Middle frontal gyrus (tissue), 1 donor: ENCODE data around the gene ITGA11.

ENCODE experiments used
- DNase-seq: peaks from one replicate; pipeline ENCODE4 v3.0.0-alpha.2; 2015; ENCODE audit warnings: low spot score; ENCODE audit errors: extremely low spot score

Gene ITGA11

DNA sequence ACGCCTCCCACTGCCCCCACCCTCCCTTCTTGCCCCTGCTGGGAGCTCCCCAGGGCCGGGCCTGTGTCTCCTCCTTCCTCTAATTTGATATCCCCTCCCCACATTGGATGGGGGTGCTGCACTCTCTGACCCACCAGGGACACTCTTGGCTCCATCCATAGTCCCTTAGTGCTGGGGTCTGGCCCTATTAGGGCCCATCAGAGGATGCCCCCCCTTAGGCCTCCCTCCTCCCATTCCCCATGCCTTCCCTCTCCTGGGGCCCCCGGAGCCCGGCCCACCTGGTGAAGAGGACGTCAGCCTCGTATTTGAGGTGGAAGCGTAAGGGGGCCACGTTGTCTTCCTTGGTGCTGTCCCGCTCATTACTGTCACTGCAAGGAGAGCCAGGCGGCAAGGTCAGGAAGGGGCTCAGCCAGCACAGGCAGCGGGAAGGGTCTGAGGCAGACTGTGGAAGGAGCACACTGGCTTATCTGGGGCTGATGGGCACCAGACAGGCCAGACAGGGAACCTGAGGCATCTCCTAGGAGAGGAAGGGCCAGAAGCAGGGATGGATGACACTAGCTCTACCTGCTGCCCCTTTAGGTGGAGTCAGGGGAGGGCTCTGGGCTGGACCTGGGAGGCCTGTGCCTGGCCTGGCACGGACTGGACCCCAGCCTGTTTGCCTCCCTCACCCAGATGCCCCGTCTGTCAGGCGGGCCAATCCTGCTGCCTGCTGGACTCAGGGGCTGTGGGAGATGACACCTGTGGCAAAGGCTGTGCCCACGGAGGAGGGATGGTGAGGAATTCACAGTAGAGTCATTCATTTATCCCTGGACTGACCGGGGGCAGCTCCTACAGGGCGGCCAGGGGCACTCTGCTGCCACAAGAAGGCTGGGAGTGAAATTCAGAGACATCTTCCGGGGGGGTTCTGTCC is 118.2 kb downstream of the ITGA11 start:
- no peak for DNase-seq

DNA sequence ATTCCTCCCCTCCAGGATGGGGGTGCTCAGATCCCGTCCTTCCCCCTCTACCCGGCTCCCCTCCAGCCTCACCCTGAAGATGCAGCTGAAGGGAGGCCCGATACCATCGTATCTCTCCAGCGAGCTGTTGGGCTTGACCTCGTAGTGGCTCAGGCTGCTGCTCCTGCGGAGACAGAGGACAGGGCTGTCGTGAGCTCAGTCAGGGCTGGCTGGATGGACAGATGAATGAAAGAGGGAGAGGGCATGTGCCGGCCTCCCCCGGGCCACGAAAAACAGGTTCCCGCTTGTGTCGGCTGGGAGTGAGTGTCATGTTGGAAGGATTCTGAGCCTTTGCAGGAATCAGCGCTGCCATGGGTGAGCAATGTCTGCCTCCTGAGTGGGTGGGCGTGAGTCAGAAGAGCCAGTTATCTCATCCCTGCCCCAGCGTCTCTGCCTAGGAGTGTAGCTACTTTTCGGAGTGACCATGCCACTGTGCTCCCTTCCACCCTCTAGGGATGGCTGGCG is 119.2 kb downstream of the ITGA11 start:
- DNase-seq: no peak

DNA sequence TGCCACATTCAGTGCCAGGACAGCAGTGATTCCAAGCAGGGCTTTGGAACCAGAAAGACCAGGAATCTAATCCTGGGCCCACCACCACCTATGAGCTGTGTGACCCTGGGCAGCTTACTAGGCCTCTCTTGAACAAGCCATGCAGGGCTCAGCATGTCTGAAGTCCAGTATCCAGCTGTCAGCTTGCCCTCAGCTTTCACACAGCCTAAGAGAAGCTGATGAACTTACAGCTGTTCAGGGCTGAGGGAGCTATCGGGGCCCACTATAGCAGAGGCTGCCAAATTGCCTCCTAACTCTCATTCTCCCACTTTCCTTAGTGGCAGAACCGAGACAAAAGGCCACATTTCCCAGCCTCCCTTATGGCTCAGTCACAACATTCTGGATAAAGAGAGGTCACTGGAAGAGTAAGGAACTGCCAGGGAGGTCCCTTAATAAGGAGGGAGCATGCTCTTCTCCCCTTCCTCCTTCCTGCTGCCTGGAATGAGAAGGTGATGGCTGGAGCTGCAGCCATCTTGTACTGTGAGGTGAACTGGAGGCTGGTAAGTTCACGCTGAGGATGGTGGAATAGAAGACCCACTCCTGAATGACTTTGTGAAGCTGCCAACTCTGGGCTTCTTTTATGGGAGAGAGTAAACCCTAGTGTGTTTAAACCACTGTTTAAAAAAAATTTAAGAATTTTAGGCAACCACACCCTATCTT is 120.0 kb downstream of the ITGA11 start:
- no peak for DNase-seq

DNA sequence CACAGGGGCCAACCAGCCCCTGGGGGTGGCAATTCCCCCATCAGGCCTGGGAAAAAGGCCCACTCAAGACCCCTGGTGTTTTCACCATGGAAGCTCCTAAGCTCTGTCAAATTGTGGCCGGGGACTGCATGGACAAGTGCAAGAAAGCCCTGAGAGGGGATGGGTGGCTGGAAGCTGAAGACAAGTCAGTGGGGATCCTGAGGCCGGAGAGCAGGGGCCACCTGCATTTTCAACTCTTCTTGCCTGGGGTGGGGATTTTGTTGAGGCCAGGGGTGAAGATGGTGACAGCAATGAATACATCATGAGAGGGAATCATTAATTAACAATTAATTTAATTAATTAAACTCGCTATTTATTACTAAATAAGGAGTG is 120.5 kb downstream of the ITGA11 start:
- no peak for DNase-seq

DNA sequence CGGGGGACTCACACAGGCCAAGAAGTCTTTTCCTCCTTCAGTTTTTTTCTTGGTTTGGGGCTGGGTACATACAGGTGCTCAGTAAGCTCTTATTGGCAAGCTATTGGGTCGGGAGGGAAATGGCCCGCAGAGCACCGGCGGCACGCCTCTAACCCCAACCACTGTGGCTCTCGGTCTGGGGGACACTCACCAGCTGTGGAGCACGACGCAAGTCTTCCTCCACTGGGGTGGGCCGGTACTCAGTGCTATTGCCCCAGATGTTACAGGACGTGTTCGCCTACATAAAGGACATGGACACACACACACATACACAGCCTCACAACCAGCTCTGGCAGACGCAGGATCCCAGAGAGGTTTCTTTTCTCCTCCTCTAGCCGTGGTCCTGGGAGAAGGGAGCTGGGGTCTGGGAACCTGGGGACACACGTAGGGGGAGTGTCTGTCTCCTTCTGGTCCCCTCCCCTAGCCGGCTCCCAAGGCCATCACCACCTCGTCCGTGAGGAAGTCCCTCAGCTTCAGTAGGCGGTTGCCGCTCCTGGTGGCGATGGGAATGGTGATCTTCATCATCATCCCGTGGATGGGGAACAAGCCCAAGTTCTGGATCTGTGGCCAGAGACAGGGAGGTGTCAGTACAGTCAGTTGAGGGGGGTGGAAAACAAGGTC is 121.0 kb downstream of the ITGA11 start:
- no peak for DNase-seq

DNA sequence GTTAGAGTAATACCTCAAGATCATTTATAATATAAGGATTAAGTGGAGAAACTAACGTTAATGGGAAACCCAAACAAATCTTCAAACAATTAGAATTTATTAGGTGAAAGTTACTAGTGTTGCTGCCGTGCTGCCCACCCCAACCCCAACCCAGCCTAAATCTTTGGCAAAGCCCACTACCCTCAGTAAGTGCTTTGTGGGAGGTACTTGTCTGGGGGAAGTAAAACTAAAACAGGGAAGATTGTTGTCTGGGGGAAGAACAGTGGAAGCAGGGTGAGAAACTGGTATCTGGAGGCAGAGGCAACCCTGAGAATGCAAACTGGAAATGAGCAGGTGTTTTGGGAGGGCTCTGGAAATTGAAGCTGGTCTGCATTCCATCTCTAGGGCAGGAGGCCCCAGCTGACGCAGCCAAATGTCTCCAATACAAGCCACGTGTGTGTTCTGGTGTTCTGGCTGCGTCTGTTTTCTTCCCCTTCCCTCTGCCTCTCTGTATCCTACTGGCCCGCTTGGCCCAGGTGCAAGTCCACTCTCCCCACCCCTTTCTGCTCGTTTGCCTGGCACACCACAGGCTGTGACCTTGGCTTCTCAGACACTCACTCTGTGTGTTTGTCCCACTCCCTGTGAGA is 121.7 kb downstream of the ITGA11 start:
- no peak for DNase-seq

DNA sequence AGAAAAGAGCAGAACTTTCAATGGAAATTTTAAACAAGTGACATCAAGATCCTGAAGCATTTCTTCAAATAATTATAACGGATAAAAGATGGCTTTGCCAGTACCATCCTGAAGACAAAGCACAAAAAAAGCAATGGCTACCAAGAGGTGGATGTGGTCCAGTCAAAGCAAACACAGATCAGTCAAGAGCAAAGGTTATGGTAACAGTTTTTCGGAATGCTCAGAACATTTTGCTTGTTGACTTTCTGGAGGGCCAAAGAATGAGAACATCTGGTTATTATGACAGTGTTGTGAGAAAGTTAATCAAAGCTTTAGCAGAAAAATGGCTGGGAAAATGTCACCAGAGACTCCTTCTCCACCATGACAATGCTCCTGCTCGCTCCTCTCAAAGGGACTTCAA is 122.9 kb downstream of the ITGA11 start:
- no peak for DNase-seq

DNA sequence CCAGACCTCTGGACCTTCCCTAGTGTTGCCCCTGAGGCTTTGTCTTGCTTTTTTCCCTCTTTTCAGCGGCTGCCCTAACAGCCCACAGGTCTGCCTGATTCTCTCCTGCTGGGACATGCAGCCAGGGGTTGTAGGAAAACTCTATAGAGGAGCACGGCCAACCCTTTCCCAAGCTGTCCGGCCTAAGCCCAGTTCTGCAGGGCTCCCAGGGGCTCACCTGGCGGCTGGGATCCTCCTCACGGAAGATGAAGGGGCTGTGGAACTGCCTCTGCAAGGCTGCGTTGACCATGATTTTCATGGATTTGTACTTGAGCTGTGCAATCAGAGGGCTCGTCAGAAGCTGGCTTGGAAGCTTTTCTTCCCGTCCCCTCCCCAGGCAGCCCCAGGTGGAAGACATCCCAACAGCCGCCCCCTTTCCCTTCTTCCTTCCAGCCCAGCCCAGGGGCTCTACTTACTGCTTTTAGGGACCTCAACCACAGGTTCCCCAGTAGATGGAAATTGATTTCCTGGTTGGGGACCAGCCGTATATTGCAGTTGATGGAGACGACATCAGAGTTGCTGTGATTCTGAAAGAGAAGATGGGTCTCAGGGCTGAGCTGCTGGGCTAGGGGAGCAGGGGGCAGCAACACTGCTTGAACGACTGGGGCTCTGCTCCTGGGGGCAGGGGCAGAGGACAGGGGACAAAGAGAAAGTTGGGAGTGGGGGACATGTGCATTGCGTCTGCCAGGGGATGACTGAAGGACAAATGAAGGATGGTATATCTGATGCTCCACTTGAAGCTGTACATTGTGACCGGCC is 124.6 kb downstream of the ITGA11 start:
- DNase-seq: no peak

DNA sequence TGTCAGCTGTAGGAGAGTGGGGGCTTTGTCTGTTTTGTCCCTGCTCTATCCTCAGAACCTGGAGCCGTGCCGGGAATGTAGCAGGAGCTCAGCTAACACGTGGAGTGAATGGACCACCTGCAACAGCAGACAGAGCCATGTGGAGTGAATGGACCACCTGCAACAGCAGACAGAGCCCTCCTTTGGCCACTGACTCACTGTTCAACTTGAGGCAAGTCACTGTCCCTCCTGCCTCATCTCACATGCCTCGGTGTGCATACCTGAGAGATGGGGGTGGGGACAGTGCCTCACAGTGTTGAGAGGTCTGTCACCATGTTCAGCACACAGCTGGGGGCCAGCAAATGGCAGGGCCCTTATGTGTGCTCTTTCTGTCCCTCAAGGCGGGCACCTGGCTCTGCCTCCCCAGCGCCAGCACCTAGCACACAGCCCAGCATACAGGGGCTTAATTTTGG is 126.5 kb downstream of the ITGA11 start:
- DNase-seq: no peak

DNA sequence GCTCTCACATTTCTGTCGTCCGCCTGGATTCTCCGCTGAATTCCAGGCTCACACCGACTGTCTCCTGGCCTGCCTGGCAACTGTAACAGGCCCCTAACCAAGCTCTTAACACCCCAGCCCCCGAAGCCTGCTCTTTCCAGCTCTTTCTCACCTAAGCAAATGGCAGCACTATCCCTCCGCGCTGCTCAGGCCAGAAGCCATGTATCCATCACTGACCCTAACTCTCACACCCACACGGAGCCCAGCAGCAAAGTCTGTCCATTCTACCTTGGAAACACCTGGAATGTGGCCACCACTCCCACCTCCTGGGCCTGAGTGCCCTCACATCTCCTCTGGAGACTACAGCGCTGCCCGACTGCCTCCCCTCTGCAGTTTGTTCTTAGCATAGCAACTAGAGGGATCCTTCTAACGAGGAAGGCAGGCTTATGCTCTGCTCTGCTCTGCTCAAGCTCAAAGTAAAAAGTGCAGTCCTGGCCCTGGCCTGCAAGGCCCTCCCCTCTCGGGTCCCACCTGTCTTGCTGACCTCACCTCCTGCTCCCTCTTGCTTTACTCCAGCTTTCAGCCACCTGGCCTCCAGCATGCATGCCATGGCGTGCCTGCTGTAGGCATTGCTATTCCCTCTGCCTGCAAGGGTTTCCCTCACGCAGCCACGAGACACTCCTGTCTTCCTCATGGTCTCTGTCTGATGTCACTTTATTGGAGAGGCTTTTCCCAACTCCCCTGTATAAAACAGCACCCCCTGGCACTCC is 127.2 kb downstream of the ITGA11 start:
- DNase-seq: no peak

DNA sequence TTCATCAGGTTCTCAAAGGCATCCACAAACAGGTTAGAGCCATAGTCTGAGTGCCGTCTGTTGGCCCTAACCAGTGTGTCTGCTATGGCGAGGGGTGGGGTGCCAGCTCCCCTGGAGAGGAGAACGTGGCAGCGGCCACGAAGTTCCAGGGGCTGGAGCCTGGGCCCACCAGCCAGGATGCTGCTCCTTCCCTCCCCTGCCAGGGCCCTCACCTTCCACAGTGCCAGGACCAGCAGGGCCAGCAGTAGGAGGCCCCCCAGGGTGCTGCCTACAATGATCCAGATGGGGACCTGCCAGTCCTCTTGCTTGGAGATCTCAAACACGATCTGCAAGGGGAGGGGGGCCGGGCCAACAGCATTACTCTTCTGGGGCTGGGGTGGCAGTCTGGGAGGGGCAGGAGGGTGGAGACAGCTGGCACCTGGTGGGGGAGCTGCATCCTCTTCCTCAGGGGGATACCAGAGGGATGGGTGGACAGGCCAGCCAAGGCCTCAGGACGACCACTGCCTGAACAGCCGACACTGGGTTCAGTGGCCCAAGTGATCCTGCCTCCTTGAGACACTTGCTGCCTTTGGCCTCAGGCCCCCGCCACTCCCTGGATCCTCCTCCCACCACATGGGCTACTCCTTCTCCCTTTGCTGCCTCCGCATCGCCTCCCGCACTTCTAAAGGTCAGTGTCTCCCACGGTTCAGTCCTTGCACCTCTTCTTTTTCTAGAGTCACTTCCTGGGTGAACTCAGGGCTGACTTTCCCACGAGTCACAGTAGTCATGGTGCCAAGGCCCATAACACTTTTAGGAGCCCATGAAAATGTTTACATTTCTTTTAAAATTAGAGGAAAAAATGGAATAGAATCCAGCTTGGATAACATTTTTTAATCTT is 128.2 kb downstream of the ITGA11 start:
- DNase-seq: no peak

DNA sequence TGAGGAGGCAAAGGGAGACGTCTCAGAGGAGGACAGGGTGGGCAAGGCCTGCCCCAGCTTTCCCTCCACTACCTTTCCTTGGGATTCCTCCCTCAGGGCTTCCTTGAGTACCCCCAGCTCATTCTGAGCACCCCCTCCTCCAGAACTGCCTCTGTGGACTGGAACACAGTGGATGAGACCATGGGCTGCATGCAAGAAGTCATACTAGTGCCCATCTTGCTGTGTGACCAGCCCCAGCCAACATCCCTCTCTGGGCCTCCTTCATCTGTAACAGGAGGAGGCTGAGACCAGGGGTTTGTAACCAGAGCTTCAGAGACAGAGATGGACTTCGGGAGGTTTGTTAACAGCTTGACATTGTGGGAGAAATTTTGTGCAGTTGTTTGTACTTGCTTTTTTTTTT is 128.8 kb downstream of the ITGA11 start:
- no peak for DNase-seq

DNA sequence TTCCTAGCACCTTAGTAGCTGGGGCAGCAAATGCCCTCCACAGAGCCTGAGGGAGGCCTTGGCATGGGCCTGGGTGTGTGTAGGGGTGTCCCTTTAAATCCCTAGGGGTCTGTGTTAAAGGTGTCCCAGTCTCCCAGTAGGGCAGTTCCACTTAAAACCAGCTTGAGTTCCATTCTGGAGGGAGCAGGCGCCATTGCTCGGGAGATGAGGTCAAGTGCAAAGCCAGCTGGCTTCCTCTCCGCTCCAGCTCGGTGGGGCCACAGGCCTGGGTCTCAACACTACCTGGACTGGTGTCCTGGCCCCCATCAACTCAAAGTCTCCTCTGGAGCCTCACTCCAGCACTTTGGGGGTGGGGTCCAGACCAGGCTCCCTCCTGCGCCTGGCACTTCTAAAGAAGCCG is 129.2 kb downstream of the ITGA11 start:
- DNase-seq: no peak

DNA sequence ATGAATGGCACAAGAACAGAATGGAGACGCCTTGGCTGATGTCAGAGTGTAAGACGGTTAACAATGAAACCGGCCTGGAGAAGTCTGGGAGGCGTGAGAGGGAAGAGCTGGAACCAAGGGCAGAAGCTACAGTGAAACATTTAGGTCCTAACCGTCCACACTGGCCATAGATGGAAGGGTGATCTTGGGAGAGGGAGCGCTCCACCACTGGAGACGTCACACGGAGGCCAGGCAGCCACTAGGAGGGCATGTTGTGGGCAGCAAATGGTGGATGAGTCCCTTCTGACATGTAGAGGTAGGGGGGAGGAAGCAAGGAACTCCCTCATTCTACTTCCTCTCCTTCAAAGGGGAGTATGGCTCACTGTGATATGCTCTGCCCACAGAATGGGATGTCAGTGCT is 130.7 kb downstream of the ITGA11 start:
- DNase-seq: no peak

DNA sequence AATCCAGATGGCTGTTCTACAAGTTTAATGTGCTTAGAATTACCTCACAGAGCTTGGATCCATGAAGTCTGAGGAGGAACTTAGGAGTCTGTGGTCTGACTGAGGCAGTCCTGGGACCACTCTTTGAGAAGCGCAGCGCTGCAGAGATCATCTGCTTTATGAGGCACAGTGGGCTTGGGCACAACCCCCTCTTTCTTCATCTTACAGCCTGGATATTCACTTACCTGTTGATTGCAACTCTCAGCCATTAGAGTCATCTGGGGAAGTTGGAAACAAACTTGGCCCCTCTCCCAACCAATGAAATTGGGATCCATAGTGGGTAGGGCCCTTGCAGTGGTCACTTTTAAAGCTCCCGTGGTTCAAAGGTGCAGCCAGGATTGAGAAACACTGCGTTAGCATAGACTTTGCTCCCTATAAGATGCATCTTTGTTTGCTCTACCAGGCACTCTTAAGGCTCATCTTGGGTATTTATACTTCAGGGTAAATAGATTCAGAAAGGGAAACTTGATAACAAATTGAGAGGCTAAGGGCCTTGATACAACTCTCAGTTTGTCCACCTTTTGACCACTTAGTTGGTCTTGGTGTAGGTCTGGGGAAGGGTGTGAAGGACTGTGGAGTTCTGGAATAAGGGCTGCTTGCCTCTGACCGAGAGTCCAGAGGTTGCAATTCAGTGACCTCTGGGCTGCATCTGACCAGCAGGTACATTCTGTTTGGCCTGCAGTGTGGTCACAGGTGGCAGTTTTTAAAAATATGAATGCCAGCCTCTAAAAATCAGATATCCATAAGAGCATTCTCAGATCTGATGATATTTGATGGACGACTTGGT is 131.6 kb downstream of the ITGA11 start:
- DNase-seq: no peak

DNA sequence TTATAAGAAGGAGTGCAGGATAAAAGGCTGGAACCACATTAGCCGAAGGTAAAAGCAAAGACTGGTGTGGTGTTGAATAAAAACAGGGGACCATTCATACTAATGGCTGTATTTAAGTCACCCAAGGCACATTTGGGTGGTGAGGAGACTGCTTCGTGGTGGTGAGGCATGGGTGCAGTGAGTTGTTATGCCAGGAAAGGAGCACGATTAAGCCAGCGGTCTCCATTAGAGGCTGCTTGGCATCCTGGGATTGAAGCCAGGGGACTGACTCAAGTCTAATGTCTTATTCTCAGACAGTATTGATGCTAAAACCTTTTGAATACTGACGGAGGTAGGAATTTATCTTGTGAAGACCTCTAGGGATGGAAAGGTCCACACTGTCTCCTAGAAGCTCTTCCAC is 132.5 kb downstream of the ITGA11 start:
- no peak for DNase-seq

DNA sequence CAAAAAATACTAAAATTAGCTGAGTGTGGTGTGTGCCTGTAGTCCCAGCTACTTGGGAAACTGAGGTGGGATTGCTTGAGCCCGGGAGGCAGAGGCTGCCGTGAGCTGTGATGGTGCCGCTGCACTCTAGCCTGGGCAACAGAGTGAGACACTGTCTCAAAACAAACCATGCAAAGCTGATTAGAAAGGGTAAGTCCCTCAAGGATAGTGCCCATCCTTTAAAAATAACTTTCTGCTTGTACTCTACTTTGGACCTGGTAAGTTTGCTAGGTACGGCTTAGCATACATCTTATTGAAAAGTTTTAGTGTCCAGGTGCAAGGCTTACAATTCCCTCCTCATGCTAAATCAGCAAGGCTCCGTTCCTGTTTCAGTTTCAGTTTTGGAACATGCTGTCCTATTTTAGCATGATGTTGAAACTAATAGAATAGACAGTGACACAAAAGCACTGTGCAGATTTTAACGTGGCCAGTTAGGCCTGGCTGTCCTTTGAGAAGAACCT is 133.0 kb downstream of the ITGA11 start:
- DNase-seq: no peak

DNA sequence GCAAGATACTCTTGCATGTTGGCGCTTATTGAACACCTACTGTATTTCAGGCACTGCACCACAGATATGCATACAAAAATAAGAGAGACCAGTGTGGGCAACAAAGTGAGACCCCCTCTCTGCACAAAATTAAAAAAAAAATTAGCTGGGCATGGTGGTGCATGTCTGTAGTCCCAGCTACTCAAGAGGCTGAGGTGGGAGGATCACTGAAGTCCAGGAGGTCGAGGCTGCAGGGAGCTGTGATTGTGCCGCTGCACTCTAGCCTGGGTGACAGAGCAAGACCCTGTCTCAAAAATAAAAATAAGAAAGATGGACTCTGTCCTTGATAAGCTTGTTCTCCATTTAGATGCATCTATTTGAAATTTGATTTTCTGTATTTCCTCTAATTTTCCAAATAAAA is 133.6 kb downstream of the ITGA11 start:
- no peak for DNase-seq
